A673 (cell line): ENCODE results near the gene SMIM5.

Source experiments
- CTCF ChIP-seq: fragments of 300-800, 200-600 bp; sonication (generic); conservative IDR thresholded peaks from 2 replicates; pipeline ENCODE4 v1.5.1; 2017; ENCODE audit warnings: low read depth, mild to moderate bottlenecking, antibody characterized with exemption, low read length, moderate library complexity, mixed read lengths
- EZH2 ChIP-seq: fragments of 200-600 bp; sonication (generic); IDR thresholded peaks from 2 replicates; pipeline ENCODE4 v1.6.1; 2017; ENCODE audit warnings: borderline replicate concordance, low read depth, mild to moderate bottlenecking, mixed read lengths, antibody characterized with exemption, low read length; ENCODE audit not compliant: poor library complexity, severe bottlenecking

- TF ChIP-seq EZH2 (no peak), CTCF (no peak)
These were observed 38.8 kb downstream of the SMIM5 start for GRCh38 chr17:75672011-75672410.
